ENCODE results near the gene SEC14L5.
"Not testable (repeated sequence)": the region's sequence is repeated elsewhere in the genome, so short reads cannot be mapped to it uniquely, and the experiment has no call there.

Gene SEC14L5

GRCh38 chr16:4960579-4960978 is 2.4 kb downstream of the SEC14L5 start:
- Histone ChIP-seq H3K9me3 (ENCODE audit: severe bottlenecking) (no peaks in the 10 kb centered on the region), H3K4me3 (ENCODE audit: low read depth, low read length) (no peak overlapping the region), H3K27ac (no peak overlapping the region), H3K27me3 (ENCODE audit: insufficient read depth, low read depth, severe bottlenecking) (no peaks in the 10 kb centered on the region), H3K36me3 (no peaks in the 10 kb centered on the region)
- no peak for DNase-seq
- TF ChIP-seq CTCF (IDR thresholded peaks at IDR 0.05; ENCODE audit: low read depth, low read length): no peak

- H3K36me3 ChIP-seq: no peaks in the 10 kb centered on the region
- no peak for TF ChIP-seq CTCF (IDR thresholded peaks at IDR 0.05; ENCODE audit: low read depth, low read length)
- H3K27me3 ChIP-seq (ENCODE audit: insufficient read depth, low read depth, severe bottlenecking): no peaks in the 10 kb centered on the region
- no peak overlapping the region for H3K27ac ChIP-seq
- no peak overlapping the region for H3K4me3 ChIP-seq (ENCODE audit: low read depth, low read length)
- H3K9me3 ChIP-seq (ENCODE audit: severe bottlenecking): no peaks in the 10 kb centered on the region
- DNase-seq: no peak
Observed at GRCh38 chr16:4962716-4963115, 4.6 kb downstream of the SEC14L5 start.

- not testable (repeated sequence) for H3K27me3 ChIP-seq (ENCODE audit: insufficient read depth, low read depth, severe bottlenecking); H3K36me3 ChIP-seq; H3K27ac ChIP-seq; H3K9me3 ChIP-seq (ENCODE audit: severe bottlenecking); H3K4me3 ChIP-seq (ENCODE audit: low read depth, low read length); DNase-seq
Observed at GRCh38 chr16:4963527-4963926, 5.4 kb downstream of the SEC14L5 start.

- Histone ChIP-seq H3K27ac (no peak overlapping the region), H3K36me3 (no peaks in the 10 kb centered on the region), H3K27me3 (ENCODE audit: insufficient read depth, low read depth, severe bottlenecking) (no peaks in the 10 kb centered on the region), H3K9me3 (ENCODE audit: severe bottlenecking) (no peaks in the 10 kb centered on the region), H3K4me3 (ENCODE audit: low read depth, low read length) (no peak overlapping the region)
- DNase-seq: no peak
- TF ChIP-seq CTCF (IDR thresholded peaks at IDR 0.05; ENCODE audit: low read depth, low read length): no peak
Observed at GRCh38 chr16:4966736-4967453, 8.8 kb downstream of the SEC14L5 start.

GRCh38 chr16:4968278-4968677 is 10.1 kb downstream of the SEC14L5 start:
- not testable (repeated sequence) for H3K4me3 ChIP-seq (ENCODE audit: low read depth, low read length); H3K27ac ChIP-seq; H3K9me3 ChIP-seq (ENCODE audit: severe bottlenecking); DNase-seq; H3K27me3 ChIP-seq (ENCODE audit: insufficient read depth, low read depth, severe bottlenecking); H3K36me3 ChIP-seq

- Histone ChIP-seq H3K27me3 (ENCODE audit: insufficient read depth, low read depth, severe bottlenecking) (no peaks in the 10 kb centered on the region), H3K27ac (no peak overlapping the region), H3K36me3 (no peaks in the 10 kb centered on the region), H3K9me3 (ENCODE audit: severe bottlenecking) (no peaks in the 10 kb centered on the region), H3K4me3 (ENCODE audit: low read depth, low read length) (no peak overlapping the region)
- DNase-seq: no peak
- no peak for TF ChIP-seq CTCF (IDR thresholded peaks at IDR 0.05; ENCODE audit: low read depth, low read length)
Observed at GRCh38 chr16:4968879-4969483, 10.9 kb downstream of the SEC14L5 start.

GRCh38 chr16:4970010-4970409 is 11.9 kb downstream of the SEC14L5 start:
- Histone ChIP-seq H3K9me3 (ENCODE audit: severe bottlenecking) (no peaks in the 10 kb centered on the region), H3K4me3 (ENCODE audit: low read depth, low read length) (no peak overlapping the region), H3K27me3 (ENCODE audit: insufficient read depth, low read depth, severe bottlenecking) (no peaks in the 10 kb centered on the region), H3K27ac (no peak overlapping the region), H3K36me3 (no peaks in the 10 kb centered on the region)
- no peak for TF ChIP-seq CTCF (IDR thresholded peaks at IDR 0.05; ENCODE audit: low read depth, low read length)
- no peak for DNase-seq

Data from WERI-Rb-1 (cell line).